ENCODE measurements around the gene C1orf53. TPM values are rescaled to one million over a fixed set of nuclear protein-coding genes. Genes with fewer than 3 reads are reported as not detected.
A peak's percentile ranks its signal among the peaks of the same experiment; 100 is the strongest.

The C1orf53 gene
- total and polyA plus RNA-seq, 2 donors from 2014 or later = 8.4 to 8.9 TPM

GRCh38 chr1:197915260-197915861 lies 12.9 kb downstream of the C1orf53 start:
- no peak overlapping the region for H3K4me3 ChIP-seq (ENCODE audit: low read length in 3 of 3)
- DNase-seq (no peak), FAIRE-seq (no peak)
- no peaks in the 10 kb centered on the region for H3K9me3 ChIP-seq (ENCODE audit: control insufficient read depth in 2 of 3, insufficient read depth in 1 of 3, low read length in 3 of 3)
- H3K9ac ChIP-seq (ENCODE audit: low read length in 3 of 3) = no peak overlapping the region
- H3K36me3 ChIP-seq (ENCODE audit: control insufficient read depth in 2 of 3, insufficient read depth in 3 of 3, low read length in 3 of 3) = no peaks in the 10 kb centered on the region
- H3K27ac ChIP-seq (ENCODE audit: low read depth in 2 of 2, low read length in 2 of 2) = no peak overlapping the region
- intact Hi-C loops (cut with DNase I) = no loop called here
- H3K27me3 ChIP-seq (ENCODE audit: control insufficient read depth, insufficient read depth, low read length) = peaks cover 80% of the 10 kb centered on the region
- H3K4me1 ChIP-seq (ENCODE audit: control insufficient read depth in 2 of 3, insufficient read depth in 2 of 3, low read depth in 1 of 3, low read length in 3 of 3) = peaks cover 0 to 19% (median 9%) of the 10 kb centered on the region in 3 donors
- TF ChIP-seq CTCF (IDR thresholded peaks at IDR 0.05; ENCODE audit: borderline replicate concordance, extremely low read depth, insufficient read depth) = no peak

DNA sequence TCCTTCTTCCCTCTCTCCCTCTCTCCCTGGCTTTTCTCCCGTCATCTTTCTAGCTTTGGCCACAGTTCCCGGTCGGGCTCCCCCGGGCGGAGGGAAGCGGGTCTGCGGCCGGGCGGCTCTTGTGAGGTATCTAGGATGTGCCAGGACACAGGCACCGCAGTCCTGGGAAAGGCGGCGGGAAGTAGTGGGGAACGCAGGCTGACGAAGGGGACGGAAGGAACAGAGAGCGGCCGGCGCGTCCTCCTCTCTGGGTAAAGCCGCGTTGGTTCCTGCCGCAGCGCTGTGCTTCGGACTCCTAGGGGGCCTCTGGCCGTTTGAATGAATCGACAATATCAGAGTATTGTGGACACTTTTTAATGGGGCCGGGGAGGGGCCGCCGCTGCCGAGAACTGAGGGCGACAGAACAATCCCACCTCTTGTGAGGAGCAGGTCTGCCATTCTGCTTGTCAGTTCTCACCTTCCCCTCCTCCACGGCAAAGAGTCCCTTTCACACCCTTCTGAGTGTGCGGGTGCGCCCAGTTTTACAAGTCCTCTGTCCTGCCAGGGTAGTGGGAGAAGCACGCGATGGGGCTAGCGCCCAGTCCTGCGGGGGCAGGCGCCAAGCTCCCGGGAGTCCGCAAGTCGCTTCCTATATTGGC lies 13.6 kb downstream of the C1orf53 start:
- intact Hi-C loops (cut with DNase I) = no loop called here
- Histone ChIP-seq H3K27ac (ENCODE audit: low read depth in 2 of 2, low read length in 2 of 2) (no peak overlapping the region), H3K27me3 (ENCODE audit: control insufficient read depth, insufficient read depth, low read length) (peaks cover 82% of the 10 kb centered on the region), H3K4me1 (ENCODE audit: control insufficient read depth in 2 of 3, insufficient read depth in 2 of 3, low read depth in 1 of 3, low read length in 3 of 3) (peaks cover 0 to 17% (median 7%) of the 10 kb centered on the region in 3 donors), H3K36me3 (ENCODE audit: control insufficient read depth in 2 of 3, insufficient read depth in 3 of 3, low read length in 3 of 3) (no peaks in the 10 kb centered on the region), H3K9ac (ENCODE audit: low read length in 3 of 3) (no peak overlapping the region), H3K9me3 (ENCODE audit: control insufficient read depth in 2 of 3, insufficient read depth in 1 of 3, low read length in 3 of 3) (no peaks in the 10 kb centered on the region), H3K4me3 (ENCODE audit: low read length in 3 of 3) (no peak overlapping the region)
- peak; percentile 71 to 83 (median 77) for DNase-seq
- FAIRE-seq = no peak
- TF ChIP-seq CTCF (IDR thresholded peaks at IDR 0.05; ENCODE audit: borderline replicate concordance, extremely low read depth, insufficient read depth) = peak; percentile 14

DNA sequence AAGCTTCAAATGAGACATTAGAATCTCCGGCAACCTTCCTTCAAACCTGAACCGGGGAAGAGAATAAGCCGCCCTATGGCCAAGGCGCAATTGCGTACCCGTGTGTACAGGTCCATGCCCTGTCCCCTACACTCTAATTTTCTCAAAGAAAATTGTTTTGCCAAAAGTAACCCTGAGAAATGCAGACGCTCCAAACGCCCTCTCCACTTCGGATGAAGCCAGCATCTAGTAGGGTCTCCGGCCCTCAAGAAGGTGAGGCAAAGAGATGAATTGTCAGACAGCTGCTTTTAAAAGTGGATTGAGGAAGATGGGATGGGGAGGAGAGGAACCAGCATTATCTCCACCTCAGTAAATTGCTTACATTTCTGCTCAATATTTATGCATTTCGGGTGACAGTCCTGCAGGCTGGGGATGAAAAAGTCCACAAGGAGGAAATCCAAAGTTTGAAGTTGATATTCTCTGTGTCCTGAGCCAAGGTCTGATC lies 14.1 kb downstream of the C1orf53 start:
- intact Hi-C loops (cut with DNase I) = no loop called here
- Histone ChIP-seq H3K9me3 (ENCODE audit: control insufficient read depth in 2 of 3, insufficient read depth in 1 of 3, low read length in 3 of 3) (peaks cover 0 to 3% (median 0%) of the 10 kb centered on the region in 3 donors), H3K4me1 (ENCODE audit: control insufficient read depth in 2 of 3, insufficient read depth in 2 of 3, low read depth in 1 of 3, low read length in 3 of 3) (peaks cover 0 to 19% (median 7%) of the 10 kb centered on the region in 3 donors), H3K4me3 (ENCODE audit: low read length in 3 of 3) (no peak overlapping the region), H3K9ac (ENCODE audit: low read length in 3 of 3) (no peak overlapping the region), H3K36me3 (ENCODE audit: control insufficient read depth in 2 of 3, insufficient read depth in 3 of 3, low read length in 3 of 3) (no peaks in the 10 kb centered on the region), H3K27ac (ENCODE audit: low read depth in 2 of 2, low read length in 2 of 2) (no peak overlapping the region), H3K27me3 (ENCODE audit: control insufficient read depth, insufficient read depth, low read length) (peaks cover 81% of the 10 kb centered on the region)
- FAIRE-seq = no peak
- no peak for DNase-seq
- no peak for TF ChIP-seq CTCF (IDR thresholded peaks at IDR 0.05; ENCODE audit: borderline replicate concordance, extremely low read depth, insufficient read depth)

Measured in kidney (tissue), 14 donors.